Sigmoid colon (tissue), 7 donors: ENCODE measurements around the gene LAMB3. TPM values are rescaled to one million over a fixed set of nuclear protein-coding genes. Genes with fewer than 3 reads are reported as not detected.
A peak's percentile ranks its signal among the peaks of the same experiment; 100 is the strongest.

Experiments used
- DNase-seq: peaks from one replicate; pipeline ENCODE4 v3.0.0-alpha.2; 2019
- H3K27ac ChIP-seq, 4 donors: fragments of 200-600 bp; sonication (generic); one replicate each; pipeline ENCODE4 v1.5.1; 2016 to 2019; ENCODE audit warnings: mild to moderate bottlenecking in 1 of 4
- H3K27me3 ChIP-seq, 3 donors: fragments of 200-600 bp; sonication (generic); one replicate each; pipeline ENCODE4 v1.5.1; 2019; ENCODE audit warnings: mild to moderate bottlenecking in 1 of 3
- H3K36me3 ChIP-seq, 4 donors: fragments of 200-600 bp; sonication (generic); one replicate each; pipeline ENCODE4 v1.5.1; 2016 to 2019
- H3K4me1 ChIP-seq, 4 donors: fragments of 200-600 bp; sonication (generic); one replicate each; pipeline ENCODE4 v1.5.1; 2017 to 2019
- H3K4me3 ChIP-seq, 4 donors: fragments of 200-600 bp; sonication (generic); one replicate each; pipeline ENCODE4 v1.5.1; 2017 to 2019; ENCODE audit warnings: mild to moderate bottlenecking in 2 of 4, moderate library complexity in 1 of 4
- H3K9me3 ChIP-seq, 4 donors: fragments of 200-600 bp in 3 of 4; sonication (generic) in 3 of 4; one replicate each; pipeline versions ENCODE4 v1.5.1 to v1.6.1; 2013 to 2019
- CTCF ChIP-seq, 4 experiments: fragments of 450-650 bp in 3 of 4; fragments of 200-600 bp in 1 of 4; IDR thresholded peaks; one replicate each; pipeline ENCODE4 v1.5.1; 2016 to 2019; ENCODE audit warnings: antibody characterized with exemption in 4 of 4, mild to moderate bottlenecking in 3 of 4, moderate library complexity in 2 of 4
- EP300 ChIP-seq, 4 donors: sonication (generic); formaldehyde crosslinking; IDR thresholded peaks; one replicate each; pipeline ENCODE4 v1.6.1; 2017; ENCODE audit warnings: antibody characterized with exemption in 4 of 4
- POLR2A ChIP-seq, 2 donors: fragments of 450-650 bp; IDR thresholded peaks; one replicate each; pipeline ENCODE4 v1.6.1; 2016; ENCODE audit warnings: antibody characterized with exemption in 2 of 2, mild to moderate bottlenecking in 2 of 2, moderate library complexity in 2 of 2
- POLR2AphosphoS5 ChIP-seq, 4 donors: sonication (generic); formaldehyde crosslinking; IDR thresholded peaks; one replicate each; pipeline ENCODE4 v1.6.1; 2017; ENCODE audit warnings: antibody characterized with exemption in 4 of 4
- WGBS, 2 donors: extraction: QIAGEN DNeasy Blood & Tissue Kit; methylation state at CpG; one replicate each; pipeline ENCODE4 v1.1.7; 2013; 5-methylcytosine and 5-hydroxymethylcytosine counted together
- intact Hi-C: fragments of 100-400 bp; cut with DNase I; formaldehyde crosslinking; loops from one replicate; pipeline ENCODE4 v1.15.1; 2023
- polyA plus RNA-seq, 3 donors: library from polyadenylated mRNA; stranded (reverse); fragments of 200-250 nt; gene quantifications; one replicate each; pipeline ENCODE4 v1.2.3, GENCODE V29; 2013
- total RNA-seq, 4 donors: library from RNA; depleted of rRNA; stranded (reverse); fragments of >200 nt; gene quantifications; one replicate each; pipeline ENCODE4 v1.1.0, GENCODE V29; 2016
- donor health status: healthy with polysubstance abuse.
- donor health status: Bipolar disorder and iron deficiency.
- donor health status: healthy.

Gene LAMB3
- total and polyA plus RNA-seq, 7 donors, result 0.14 to 49.4 (median 9.3) TPM; not detected in 1

- intact Hi-C loops, result loop anchor here (2.0 kb wide), 1 partner anchor 31 kb away; no protein-coding TSS in a partner anchor
- 62 to 70% methylated on average over 7 of the region's 7 CpGs for WGBS, 2 donors
- DNase-seq, result peak; percentile 77
- H3K27ac ChIP-seq, result peak overlapping the region in 1 of 4 donors; percentile 64
- peaks cover 0 to 18% (median 13%) of the 10 kb centered on the region in 4 donors for H3K4me1 ChIP-seq
- H3K36me3 ChIP-seq, result no peaks in the 10 kb centered on the region
- TF ChIP-seq CTCF (IDR thresholded peaks at IDR 0.05) (no peak), POLR2AphosphoS5 (IDR thresholded peaks at IDR 0.05) (no peak), POLR2A (IDR thresholded peaks at IDR 0.05) (no peak), EP300 (IDR thresholded peaks at IDR 0.05) (no peak)
- no peaks in the 10 kb centered on the region for H3K27me3 ChIP-seq
- H3K4me3 ChIP-seq, result no peak overlapping the region
- no peaks in the 10 kb centered on the region for H3K9me3 ChIP-seq
These were observed 21.6 kb upstream of the LAMB3 start for GRCh38 chr1:209673631-209674417.

- Histone ChIP-seq H3K27ac (no peak overlapping the region), H3K4me3 (no peak overlapping the region), H3K36me3 (no peaks in the 10 kb centered on the region), H3K9me3 (no peaks in the 10 kb centered on the region), H3K4me1 (peaks cover 0 to 18% (median 13%) of the 10 kb centered on the region in 4 donors), H3K27me3 (no peaks in the 10 kb centered on the region)
- WGBS, 2 donors, result 63 to 73% methylated on average over 5 of the region's 5 CpGs
- TF ChIP-seq CTCF (IDR thresholded peaks at IDR 0.05), result no peak
- TF ChIP-seq EP300 (IDR thresholded peaks at IDR 0.05), result peak in 1 of 4 donors; percentile 10
- TF ChIP-seq POLR2AphosphoS5 (IDR thresholded peaks at IDR 0.05), result peak in 1 of 4 donors; percentile 50
- intact Hi-C loops, result no loop called here
- no peak for DNase-seq
These were observed 20.7 kb upstream of the LAMB3 start for GRCh38 chr1:209672705-209673630.

GRCh38 chr1:209670441-209671082 lies 18.3 kb upstream of the LAMB3 start:
- TF ChIP-seq POLR2AphosphoS5 (IDR thresholded peaks at IDR 0.05) (no peak), EP300 (IDR thresholded peaks at IDR 0.05) (no peak), POLR2A (IDR thresholded peaks at IDR 0.05) (no peak), CTCF (IDR thresholded peaks at IDR 0.05) (no peak)
- no peaks in the 10 kb centered on the region for H3K36me3 ChIP-seq
- H3K27ac ChIP-seq, result no peak overlapping the region
- no peak overlapping the region for H3K4me3 ChIP-seq
- H3K27me3 ChIP-seq, result no peaks in the 10 kb centered on the region
- intact Hi-C loops, result no loop called here
- peaks cover 0 to 8% (median 4%) of the 10 kb centered on the region in 4 donors for H3K4me1 ChIP-seq
- H3K9me3 ChIP-seq, result no peaks in the 10 kb centered on the region
- no peak for DNase-seq
- WGBS, 2 donors, result 94 to 95% methylated on average over 1 of the region's 1 CpG

GRCh38 chr1:209667708-209668107 lies 15.5 kb upstream of the LAMB3 start:
- H3K9me3 ChIP-seq, result no peaks in the 10 kb centered on the region
- intact Hi-C loops, result no loop called here
- DNase-seq, result no peak
- TF ChIP-seq CTCF (IDR thresholded peaks at IDR 0.05), result no peak
- TF ChIP-seq POLR2A (IDR thresholded peaks at IDR 0.05), result no peak
- TF ChIP-seq POLR2AphosphoS5 (IDR thresholded peaks at IDR 0.05), result no peak
- TF ChIP-seq EP300 (IDR thresholded peaks at IDR 0.05), result no peak
- 91 to 94% methylated on average over 4 of the region's 4 CpGs for WGBS, 2 donors
- no peak overlapping the region for H3K4me3 ChIP-seq
- no peaks in the 10 kb centered on the region for H3K36me3 ChIP-seq
- no peak overlapping the region for H3K27ac ChIP-seq
- no peaks in the 10 kb centered on the region for H3K27me3 ChIP-seq
- no peaks in the 10 kb centered on the region for H3K4me1 ChIP-seq
